Body of pancreas (tissue), 4 donors: ENCODE results near the gene ZFAND3. TPM values are rescaled to one million over a fixed set of nuclear protein-coding genes. Genes with fewer than 3 reads are reported as not detected.

Experiments
- ATAC-seq: fragments of 150-250 bp; one replicate; pipeline ENCODE4 v1.9.1; 2016
- DNase-seq, 4 donors: peaks; one replicate each; pipeline ENCODE4 v3.0.0-alpha.2; 2019
- H3K27ac ChIP-seq, 4 donors: fragments of 200-600 bp; sonication (generic); 1 replicate in 3 of 4; 2 replicates in 1 of 4; pipeline versions ENCODE4 v1.5.1 to v1.6.1; 2016 to 2019; ENCODE audit warnings: mild to moderate bottlenecking in 1 of 4, mixed read lengths in 1 of 4, moderate library complexity in 1 of 4
- H3K27me3 ChIP-seq, 2 donors: fragments of 200-600 bp; sonication (generic); one replicate each; pipeline ENCODE4 v1.6.0; 2016; ENCODE audit warnings: mild to moderate bottlenecking in 1 of 2
- H3K36me3 ChIP-seq, 2 donors: fragments of 200-600 bp; sonication (generic); replicated peaks in 1 of 2; 2 replicates each; pipeline ENCODE4 v1.5.1; 2016; ENCODE audit warnings: low read depth in 2 of 2; ENCODE audit not compliant: insufficient read depth in 1 of 2
- H3K4me1 ChIP-seq: fragments of 200-600 bp; sonication (generic); one replicate; pipeline ENCODE4 v1.6.0; 2016
- H3K4me3 ChIP-seq, 2 donors: fragments of 200-600 bp; sonication (generic); 1 replicate in 1 of 2; 2 replicates in 1 of 2; pipeline ENCODE4 v1.5.1; 2016 to 2019
- H3K9me3 ChIP-seq, 3 donors: fragments of 200-600 bp; sonication (generic); 1 replicate in 2 of 3; 2 replicates in 1 of 3; pipeline ENCODE4 v1.5.1; 2016
- POLR2A ChIP-seq, 3 donors: fragments of 450-650 bp; IDR thresholded peaks; one replicate each; pipeline ENCODE4 v1.6.1; 2016; ENCODE audit warnings: antibody characterized with exemption in 3 of 3, mild to moderate bottlenecking in 2 of 3
- WGBS, 2 donors: methylation state at CpG; one replicate each; pipeline ENCODE4 v1.1.5; 2017; 5-methylcytosine and 5-hydroxymethylcytosine counted together
- intact Hi-C: fragments of 100-400 bp; cut with DNase I; formaldehyde crosslinking; loops from one replicate; pipeline ENCODE4 v1.15.1; 2023
- total RNA-seq, 2 donors: library from RNA; depleted of rRNA; stranded (reverse); fragments of >200 nt; gene quantifications; one replicate each; pipeline ENCODE4 v1.1.0, GENCODE V29; 2016
- TF ChIP-seq, protein P1 (sequence below), 7 experiments: fragments of 450-650 bp in 4 of 7; fragments of 200-600 bp in 3 of 7; sonication (generic) in 3 of 7; IDR thresholded peaks; one replicate each; pipeline ENCODE4 v1.5.1; 2016 to 2019; ENCODE audit warnings: antibody characterized with exemption in 7 of 7

ZFAND3 gene
- total RNA-seq, 2 donors from 2014 or later, result 20.8 to 27.0 TPM

DNA sequence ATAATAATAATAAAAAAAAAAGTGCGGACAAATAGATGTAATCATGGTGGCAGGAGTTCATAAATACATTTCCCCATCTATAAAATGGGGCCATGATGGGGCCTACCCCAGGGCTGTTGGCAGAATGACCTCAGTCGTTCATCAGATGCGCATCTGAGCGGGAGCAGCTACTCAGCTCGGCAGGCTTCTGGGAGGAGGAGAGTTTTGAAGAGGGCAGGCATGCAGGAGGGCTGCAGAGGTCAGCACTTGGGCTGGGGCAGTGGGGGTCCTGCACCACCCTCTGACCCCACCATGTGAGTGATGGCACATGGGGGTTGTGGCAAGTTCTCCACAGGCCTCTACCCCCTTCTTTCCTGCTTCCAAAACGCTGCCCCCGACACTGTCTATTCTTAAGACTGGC is 373.5 kb downstream of the ZFAND3 start:
- intact Hi-C loops, result no loop called here
- no peaks in the 10 kb centered on the region for H3K9me3 ChIP-seq
- H3K4me1 ChIP-seq, result no peaks in the 10 kb centered on the region
- WGBS, 2 donors, result 93 to 94% methylated on average over 7 of the region's 7 CpGs
- no peak overlapping the region for H3K27ac ChIP-seq
- no peaks in the 10 kb centered on the region for H3K27me3 ChIP-seq
- H3K4me3 ChIP-seq, result no peak overlapping the region
- H3K36me3 ChIP-seq, result no peaks in the 10 kb centered on the region
- DNase-seq, result no peak
- no peak for ATAC-seq
- no peak for TF ChIP-seq POLR2A (IDR thresholded peaks at IDR 0.05)
- TF ChIP-seq, protein P1, sequence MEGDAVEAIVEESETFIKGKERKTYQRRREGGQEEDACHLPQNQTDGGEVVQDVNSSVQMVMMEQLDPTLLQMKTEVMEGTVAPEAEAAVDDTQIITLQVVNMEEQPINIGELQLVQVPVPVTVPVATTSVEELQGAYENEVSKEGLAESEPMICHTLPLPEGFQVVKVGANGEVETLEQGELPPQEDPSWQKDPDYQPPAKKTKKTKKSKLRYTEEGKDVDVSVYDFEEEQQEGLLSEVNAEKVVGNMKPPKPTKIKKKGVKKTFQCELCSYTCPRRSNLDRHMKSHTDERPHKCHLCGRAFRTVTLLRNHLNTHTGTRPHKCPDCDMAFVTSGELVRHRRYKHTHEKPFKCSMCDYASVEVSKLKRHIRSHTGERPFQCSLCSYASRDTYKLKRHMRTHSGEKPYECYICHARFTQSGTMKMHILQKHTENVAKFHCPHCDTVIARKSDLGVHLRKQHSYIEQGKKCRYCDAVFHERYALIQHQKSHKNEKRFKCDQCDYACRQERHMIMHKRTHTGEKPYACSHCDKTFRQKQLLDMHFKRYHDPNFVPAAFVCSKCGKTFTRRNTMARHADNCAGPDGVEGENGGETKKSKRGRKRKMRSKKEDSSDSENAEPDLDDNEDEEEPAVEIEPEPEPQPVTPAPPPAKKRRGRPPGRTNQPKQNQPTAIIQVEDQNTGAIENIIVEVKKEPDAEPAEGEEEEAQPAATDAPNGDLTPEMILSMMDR (IDR thresholded peaks at IDR 0.05), result no peak

DNA sequence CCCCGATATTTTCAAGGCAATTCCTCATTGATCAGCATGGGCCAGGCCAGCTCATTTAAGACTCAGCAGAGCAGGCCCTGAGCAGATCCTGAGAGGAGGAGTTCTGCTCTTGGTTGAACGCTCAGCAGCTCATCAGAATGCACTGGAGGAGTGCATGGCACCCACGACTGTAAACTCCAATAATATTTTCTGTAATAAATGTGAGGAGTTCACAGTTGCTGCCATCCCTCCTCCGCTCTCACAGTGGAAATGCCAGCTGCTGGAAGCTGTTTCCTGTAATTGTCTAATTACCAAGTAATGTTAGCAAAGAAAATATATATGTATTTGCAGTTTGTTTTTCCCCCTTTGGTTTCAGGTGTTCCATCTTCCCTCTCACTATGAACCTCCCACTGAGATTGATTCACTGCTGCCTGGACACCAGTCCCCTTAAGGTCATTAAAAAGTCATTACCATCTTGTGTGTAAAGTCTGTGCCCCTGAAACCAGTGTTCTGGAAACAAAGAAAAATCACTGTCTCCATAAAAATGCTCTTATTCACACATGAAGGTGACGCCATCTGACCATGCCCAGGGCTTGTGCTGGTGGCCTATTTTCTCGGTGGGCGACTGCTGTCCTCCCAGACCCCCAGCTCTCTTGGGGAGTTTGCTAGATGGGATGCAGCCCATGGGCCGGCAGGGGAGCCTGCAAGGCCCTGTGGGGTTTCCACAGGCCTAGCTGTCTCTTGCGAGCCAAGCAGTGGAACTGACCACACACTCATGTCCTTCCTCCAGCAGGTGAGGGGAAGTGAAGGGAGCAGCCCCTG is 374.2 kb downstream of the ZFAND3 start:
- Histone ChIP-seq H3K9me3 (no peaks in the 10 kb centered on the region), H3K27me3 (no peaks in the 10 kb centered on the region), H3K36me3 (no peaks in the 10 kb centered on the region), H3K4me3 (no peak overlapping the region), H3K27ac (no peak overlapping the region), H3K4me1 (no peaks in the 10 kb centered on the region)
- no peak for DNase-seq
- no peak for ATAC-seq
- WGBS, 2 donors, result 79 to 85% methylated on average over 7 to 9 of the region's 9 CpGs
- intact Hi-C loops, result no loop called here
- no peak for TF ChIP-seq POLR2A (IDR thresholded peaks at IDR 0.05)
- TF ChIP-seq, protein P1 (IDR thresholded peaks at IDR 0.05), result no peak

DNA sequence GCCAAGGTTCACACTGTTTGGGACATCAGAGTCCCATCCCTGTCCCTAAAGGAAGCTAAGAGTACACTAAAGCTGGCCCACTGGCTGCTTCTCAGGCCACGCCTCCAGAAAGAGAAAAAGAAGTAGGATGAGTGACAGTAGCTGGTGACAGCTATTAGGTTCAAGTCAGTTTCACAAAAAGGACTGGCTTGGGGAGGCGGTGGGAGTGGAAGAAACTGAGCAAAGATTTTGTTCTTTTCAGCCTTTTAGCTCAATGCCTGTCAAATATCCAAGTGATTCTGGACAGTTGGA is 374.7 kb downstream of the ZFAND3 start:
- no peaks in the 10 kb centered on the region for H3K36me3 ChIP-seq
- H3K4me3 ChIP-seq, result no peak overlapping the region
- intact Hi-C loops, result no loop called here
- no peak for TF ChIP-seq POLR2A (IDR thresholded peaks at IDR 0.05)
- TF ChIP-seq, protein P1 (IDR thresholded peaks at IDR 0.05), result no peak
- no peaks in the 10 kb centered on the region for H3K27me3 ChIP-seq
- H3K4me1 ChIP-seq, result no peaks in the 10 kb centered on the region
- H3K9me3 ChIP-seq, result no peaks in the 10 kb centered on the region
- 92 to 100% methylated on average over 2 of the region's 2 CpGs for WGBS, 2 donors
- ATAC-seq, result no peak
- no peak for DNase-seq
- no peak overlapping the region for H3K27ac ChIP-seq

DNA sequence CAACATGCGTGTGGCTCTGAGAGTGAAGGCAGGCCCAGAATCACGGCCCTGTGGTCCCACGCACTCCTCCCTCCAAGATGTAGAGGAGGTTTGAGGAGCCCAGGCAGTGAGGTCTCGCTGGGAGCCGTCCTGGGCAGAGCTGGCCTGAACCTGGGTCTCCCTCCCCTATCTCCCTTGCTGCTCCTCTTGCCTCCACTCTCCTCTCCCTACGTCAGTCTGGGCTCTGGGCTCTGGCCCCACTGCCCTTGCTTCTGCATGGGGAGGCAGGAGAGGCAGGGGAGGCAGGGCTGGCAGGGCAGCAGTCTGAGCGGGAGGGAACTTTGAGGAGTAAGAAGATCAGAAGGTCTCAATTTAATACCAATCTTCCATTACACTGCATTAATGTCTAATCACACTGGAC is 375.1 kb downstream of the ZFAND3 start:
- Histone ChIP-seq H3K4me3 (no peak overlapping the region), H3K36me3 (no peaks in the 10 kb centered on the region), H3K27ac (no peak overlapping the region), H3K27me3 (no peaks in the 10 kb centered on the region), H3K4me1 (no peaks in the 10 kb centered on the region), H3K9me3 (no peaks in the 10 kb centered on the region)
- 92 to 93% methylated on average over 7 of the region's 7 CpGs for WGBS, 2 donors
- ATAC-seq (no peak), DNase-seq (no peak)
- no peak for TF ChIP-seq POLR2A (IDR thresholded peaks at IDR 0.05)
- TF ChIP-seq, protein P1 (IDR thresholded peaks at IDR 0.05), result no peak
- intact Hi-C loops, result no loop called here

- WGBS, 2 donors, result 85 to 87% methylated on average over 5 of the region's 5 CpGs
- TF ChIP-seq, protein P1 (IDR thresholded peaks at IDR 0.05), result no peak
- TF ChIP-seq POLR2A (IDR thresholded peaks at IDR 0.05), result no peak
- ATAC-seq (no peak), DNase-seq (peak in 1 of 4 donors; percentile 13)
- no peaks in the 10 kb centered on the region for H3K9me3 ChIP-seq
- no peaks in the 10 kb centered on the region for H3K4me1 ChIP-seq
- no peaks in the 10 kb centered on the region for H3K27me3 ChIP-seq
- H3K36me3 ChIP-seq, result no peaks in the 10 kb centered on the region
- no peak overlapping the region for H3K27ac ChIP-seq
- intact Hi-C loops, result no loop called here
- H3K4me3 ChIP-seq, result no peak overlapping the region
Observed at GRCh38 chr6:38195113-38195635, 375.6 kb downstream of the ZFAND3 start.
